IPS DF 4.7 (cell line): ENCODE results near the gene ABCC11.

ENCODE experiments used
- DNase-seq: peaks from one replicate; pipeline ENCODE4 v3.0.0-alpha.2; 2013; ENCODE audit warnings: low spot score; ENCODE audit errors: extremely low read depth

The ABCC11 gene

DNA sequence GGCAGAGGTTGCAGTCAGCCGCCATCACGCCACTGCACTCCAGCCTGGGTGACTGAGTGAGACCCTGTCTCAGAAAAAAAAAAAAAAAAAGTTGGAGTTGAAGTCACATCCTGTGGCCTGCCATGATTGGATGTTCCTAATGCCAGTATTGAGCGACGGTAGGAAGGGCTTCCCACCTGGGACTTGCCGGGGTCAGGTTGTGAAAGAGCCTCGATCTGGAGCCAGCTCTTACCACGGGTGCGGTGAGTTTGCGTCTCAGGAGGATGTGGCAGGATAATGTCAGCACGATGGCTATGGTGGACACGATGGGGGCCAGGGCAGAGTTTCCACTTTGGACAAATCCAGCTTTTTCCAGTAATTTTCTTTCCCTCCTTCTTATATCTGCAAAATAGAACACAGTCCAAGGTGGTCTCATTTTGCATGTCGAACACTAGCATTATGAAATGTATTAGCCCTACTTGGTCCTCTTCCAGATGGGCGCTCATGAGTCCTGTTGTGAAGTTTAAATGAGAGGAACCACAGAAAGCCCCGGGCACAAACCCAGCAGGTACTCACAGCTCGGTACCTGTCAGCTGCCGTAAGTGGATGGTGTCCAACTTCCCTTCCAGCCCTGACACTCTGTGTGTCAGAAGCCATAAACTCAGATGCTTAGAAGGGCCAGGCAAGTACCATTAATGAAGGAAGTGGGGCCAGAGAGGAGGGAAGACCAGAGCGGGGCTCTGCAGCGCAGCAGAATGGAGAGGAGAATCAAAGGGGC, 113.7 kb downstream of the ABCC11 start:
- DNase-seq = no peak

DNA sequence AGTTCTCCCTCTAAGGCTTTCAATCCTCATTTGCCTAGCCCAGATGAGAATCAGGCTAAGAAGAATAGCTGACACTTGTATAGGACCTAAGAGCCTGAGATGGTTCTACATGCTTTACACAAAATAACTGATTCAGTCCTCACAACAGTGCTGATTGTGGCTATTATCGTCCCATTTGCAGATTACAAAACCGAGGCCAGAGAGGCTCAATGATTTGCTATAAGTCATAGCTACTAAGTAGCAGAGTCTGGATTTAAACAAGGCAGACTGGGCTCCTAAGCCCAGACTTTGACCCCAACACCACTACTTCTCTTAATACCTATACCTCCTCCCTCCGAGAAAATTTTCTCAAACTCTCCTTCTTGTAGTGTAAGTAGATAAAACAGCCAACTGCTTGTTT, 114.6 kb downstream of the ABCC11 start:
- DNase-seq = no peak

DNA sequence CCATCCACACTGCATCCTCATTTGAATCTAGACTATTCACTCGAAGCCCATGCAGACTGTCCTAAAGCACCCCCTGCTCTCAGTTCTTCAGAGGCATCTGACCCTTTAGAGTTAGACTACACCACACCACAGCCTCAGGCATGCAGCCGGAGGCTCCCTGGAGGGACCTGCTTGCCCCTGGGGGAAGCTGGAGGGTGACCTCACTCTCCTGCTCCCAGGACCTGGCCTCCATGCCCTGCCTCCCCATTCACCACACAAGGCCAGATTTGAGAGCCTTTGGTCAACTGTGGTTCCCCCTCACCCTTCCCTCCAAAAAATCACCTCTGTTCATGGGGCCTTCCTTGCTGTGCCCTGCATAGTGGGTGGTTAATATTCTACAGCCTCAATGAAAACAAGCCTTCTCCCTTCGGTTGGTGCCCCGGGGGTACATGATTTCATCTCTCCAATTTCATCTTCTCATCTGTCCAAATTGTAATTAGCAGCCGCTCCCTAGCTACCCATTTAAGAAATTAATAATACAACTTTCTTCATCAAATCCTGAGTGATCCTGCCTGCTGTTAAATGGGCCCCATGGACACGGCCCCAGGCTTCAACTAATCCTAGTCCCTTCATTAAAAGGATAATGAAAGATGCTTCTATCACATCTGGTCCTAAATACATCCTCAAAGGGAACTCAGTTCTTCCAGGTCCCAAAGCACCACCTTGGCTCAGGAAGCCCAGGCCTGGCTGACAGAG, 116.0 kb downstream of the ABCC11 start:
- DNase-seq = no peak

DNA sequence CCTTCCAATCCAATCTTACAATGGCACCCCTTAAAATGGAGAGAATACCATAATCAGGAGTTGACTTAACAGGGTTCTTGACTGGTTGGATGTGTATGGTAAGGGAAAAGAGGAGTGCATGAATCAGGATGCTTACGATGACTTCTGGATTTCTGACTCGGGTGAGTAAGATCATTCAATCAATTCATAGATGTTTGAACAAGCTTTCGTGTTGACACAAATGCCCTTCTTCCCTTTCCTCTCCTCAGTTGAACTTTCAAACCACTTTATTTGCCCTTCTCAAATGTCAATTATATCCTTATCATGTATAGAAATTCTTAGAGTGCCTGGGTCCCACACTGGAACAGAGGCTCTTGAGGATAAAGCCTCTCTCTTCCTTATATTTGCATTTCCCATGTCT, 117.4 kb downstream of the ABCC11 start:
- DNase-seq = no peak

DNA sequence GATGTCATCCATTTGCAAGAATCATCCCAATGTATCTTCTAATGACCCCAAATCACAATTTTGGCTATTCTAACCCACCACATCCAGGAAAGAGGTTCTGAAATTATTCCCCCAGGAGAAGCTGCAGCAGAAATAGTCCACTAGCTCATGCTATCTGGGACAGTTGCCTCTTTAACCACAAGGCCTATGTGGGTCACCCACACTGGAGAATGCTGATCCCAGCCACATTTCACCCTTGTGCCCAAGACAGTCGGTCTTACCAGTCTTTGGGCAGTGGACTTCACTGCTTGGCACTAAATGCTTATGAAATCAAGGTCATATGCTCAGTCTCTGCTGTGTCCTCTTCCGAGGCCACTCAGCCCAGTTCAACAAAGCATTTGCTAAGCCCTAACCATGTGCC, 118.6 kb downstream of the ABCC11 start:
- DNase-seq = no peak

DNA sequence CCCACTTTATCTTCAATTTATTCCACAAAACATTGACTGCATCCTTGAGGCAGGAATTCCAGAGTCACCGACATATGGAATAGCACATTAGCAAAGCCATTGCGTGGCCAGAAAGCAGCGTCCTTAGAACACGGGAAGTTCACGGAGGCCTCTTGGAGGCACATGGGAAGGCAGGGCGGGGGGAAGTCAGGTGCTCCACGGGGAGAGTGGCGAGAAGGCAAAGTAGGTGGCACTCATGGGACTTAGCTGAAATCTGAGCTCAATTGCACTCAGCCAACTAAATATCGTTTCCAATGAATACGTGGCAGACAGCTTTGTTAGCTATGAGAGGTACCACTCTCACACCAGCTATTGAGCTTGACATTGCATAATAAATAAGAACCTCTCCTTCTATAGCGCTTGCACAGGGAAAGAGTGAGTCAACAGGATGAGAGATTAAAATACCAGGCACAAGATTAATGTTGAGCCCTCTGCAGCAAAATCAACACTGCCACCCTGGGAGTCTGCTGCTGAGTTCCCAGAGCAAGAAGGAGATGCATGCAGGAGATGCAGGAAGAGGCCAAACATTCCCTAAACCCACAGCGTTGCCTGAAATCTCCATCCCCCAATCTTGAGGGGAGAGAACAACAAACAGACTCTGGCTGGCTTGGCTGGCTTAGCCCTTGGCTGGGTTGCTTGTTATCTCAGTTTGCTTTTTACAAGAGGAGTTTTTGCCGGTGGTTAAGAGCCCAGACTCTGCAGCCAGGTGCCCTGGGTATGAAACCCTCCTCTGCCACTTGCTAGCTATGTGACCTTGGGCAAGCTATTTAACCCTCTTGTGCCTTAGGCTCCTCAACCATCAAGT, 120.3 kb downstream of the ABCC11 start:
- no peak for DNase-seq

DNA sequence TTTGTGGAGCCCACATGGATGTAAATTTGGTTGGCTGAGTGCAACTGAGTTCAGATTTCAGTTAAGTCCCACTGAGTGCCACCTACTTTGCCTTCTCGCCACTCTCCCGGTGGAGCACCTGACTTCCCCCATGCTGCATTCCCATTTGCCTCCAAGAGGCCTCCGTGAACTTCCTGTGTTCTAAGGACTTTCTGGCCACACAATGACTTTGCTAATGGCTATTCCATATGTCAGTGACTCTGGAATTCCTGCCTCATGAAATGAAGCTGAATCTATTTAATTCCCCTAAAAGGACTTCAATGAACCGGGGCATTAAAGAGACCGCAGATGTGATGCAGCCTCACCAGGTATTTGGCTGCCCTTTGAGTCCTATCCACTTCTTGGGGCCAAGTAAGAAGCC, 121.5 kb downstream of the ABCC11 start:
- no peak for DNase-seq

DNA sequence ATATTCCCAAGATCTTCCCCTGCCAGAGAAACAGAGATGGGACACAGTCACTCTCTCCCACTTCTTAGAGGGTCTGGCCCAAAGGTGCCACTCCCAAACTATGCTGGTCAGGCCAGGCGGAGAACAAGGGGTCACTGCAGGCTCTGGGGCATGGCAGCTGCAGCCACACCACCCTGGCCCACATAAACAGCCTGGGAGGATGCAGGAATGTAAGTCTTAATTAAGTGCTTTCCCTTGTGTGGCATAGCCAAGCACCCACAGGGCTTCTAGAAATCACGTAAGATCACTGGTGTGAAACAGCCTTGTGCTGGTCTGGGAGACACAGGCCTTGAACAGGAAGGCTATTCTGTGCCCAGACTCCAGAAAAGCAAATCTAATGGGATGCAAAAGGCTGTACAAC, 123.1 kb downstream of the ABCC11 start:
- DNase-seq = no peak

DNA sequence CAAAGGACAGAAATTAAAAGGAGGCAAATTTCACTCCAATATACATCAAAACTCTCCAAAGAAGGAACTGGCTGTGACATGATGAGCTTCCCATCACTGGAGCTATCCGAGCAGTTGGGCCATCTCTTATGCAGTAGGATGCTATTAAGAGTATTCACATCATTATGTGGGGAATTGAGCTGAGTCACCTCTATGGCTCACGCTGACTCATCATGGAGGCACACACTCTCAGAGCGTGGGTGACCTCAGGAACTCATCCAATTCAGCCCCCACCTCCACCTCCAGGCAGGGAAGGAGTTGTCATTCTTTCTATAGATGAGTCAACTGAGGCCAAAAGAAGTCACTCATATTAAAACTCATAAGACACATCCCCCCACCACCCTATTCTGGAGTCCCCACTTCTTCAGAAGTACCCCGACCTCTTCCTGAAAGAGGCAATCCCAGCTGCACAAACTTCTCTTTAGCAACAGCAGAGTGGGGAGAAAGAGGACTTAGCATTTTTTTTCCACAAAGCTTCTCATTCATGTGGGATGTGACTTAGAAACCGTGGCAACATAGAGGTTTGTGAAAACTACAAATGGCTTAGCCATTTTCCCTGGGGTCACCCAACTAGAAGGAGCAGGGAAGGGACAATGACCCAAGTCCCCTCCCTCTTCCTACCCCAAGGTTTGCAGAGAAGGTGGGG, 124.1 kb downstream of the ABCC11 start:
- no peak for DNase-seq

DNA sequence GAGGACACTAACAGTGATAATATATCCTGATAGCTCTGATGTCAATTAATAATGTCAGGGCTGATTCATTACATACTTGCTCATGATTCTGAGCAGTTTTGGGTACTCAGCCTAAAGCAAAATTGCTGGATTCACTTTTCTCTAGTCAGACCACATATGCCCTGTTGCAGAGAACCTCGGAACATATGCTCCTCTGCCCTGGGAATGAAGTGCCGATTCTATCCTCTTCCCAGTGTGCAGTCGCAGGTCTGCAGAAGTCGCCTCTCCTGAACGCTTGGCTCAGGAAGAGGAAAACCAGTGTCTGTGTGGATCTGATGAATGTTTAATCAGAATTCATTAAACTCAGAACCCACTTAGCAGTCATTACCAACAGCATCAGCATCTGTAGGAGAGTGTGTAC, 126.1 kb downstream of the ABCC11 start:
- DNase-seq = no peak

DNA sequence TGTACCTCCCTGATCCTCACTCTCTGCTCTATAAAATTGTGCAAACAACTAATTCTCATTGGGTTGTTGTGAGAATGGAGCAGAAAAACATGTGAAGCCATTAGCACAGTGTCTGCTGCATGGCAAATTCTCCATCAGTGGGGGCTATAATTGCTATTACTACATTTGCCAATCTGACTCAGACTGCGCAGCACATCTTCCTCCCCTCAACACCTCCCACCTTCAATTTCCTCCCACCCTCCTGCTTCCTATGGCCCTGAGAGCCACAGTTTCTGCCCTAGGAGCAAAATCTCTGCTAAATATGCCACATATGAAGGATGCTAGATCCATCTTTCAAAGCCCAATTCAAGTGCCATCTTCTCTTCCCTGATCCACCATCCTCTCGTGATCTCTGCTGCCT, 128.5 kb downstream of the ABCC11 start:
- DNase-seq = no peak

DNA sequence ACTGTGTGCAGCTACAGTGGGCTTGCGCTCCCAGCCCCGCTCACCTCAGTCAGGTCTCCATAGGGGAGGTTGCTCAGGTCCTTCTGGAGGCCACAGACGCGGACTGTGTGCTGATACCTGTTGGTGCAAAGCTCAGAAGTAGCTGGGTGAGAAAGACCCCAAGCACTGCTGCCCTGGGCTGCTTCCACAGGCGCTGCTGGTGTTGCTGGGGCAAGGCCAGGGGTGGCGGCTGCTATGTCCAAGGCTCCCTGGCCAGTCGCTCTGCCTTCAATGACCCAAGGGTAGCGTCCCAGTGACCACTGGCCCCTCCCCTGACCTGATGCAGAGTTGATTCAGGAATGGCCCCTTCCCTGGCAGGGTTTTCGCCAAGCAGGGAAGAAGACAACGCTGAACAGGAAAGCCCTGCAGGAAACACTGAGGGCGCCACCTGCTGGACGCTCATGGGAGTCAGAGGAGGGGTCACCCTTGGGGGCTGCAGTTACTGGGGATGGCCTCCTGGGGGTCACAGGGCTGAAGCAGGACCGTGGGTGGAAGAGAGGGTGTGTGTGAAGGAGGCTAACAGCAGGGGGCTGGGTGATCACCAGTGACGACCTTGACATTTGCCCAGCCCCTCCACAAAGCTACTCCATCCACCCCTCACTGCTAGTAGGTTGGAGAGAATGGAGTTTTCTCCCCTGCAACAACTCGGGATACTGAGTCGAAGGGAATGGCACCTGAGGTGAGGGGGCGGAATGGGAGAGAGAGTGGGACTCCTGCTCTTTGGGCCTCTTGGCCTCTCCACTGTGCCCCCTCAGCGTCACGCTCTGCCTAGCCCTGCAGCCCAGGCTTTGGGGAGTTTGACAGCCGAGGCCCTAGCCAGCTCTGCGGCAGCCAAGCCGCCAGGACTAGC, 129.9 kb downstream of the ABCC11 start:
- DNase-seq = peak; percentile 44
